Endothelial cell (in vitro differentiated cells): ENCODE data around the gene FANCC. TPM values are rescaled to one million over a fixed set of nuclear protein-coding genes. Genes with fewer than 3 reads are reported as not detected.

Experiments used
- DNase-seq: peaks from one replicate; pipeline ENCODE4 v3.0.0; 2021; ENCODE audit warnings: low spot score
- H3K27ac Mint-ChIP-seq: one replicate; pipeline ENCODE4 v1.8.0; 2021; ENCODE audit warnings: mixed read lengths, inconsistent platforms; ENCODE audit not compliant: unreplicated experiment
- H3K27me3 Mint-ChIP-seq: one replicate; pipeline ENCODE4 v1.8.0; 2021; ENCODE audit warnings: mild to moderate bottlenecking, moderate library complexity, mixed read lengths, inconsistent platforms; ENCODE audit not compliant: unreplicated experiment
- H3K36me3 Mint-ChIP-seq: one replicate; pipeline ENCODE4 v1.8.0; 2021; ENCODE audit warnings: mild to moderate bottlenecking, low read depth, mixed read lengths, inconsistent platforms; ENCODE audit not compliant: unreplicated experiment
- H3K4me1 Mint-ChIP-seq: one replicate; pipeline ENCODE4 v1.8.0; 2021; ENCODE audit warnings: mild to moderate bottlenecking, mixed read lengths, inconsistent platforms; ENCODE audit not compliant: unreplicated experiment
- H3K4me3 Mint-ChIP-seq: one replicate; pipeline ENCODE4 v1.8.0; 2021; ENCODE audit warnings: mild to moderate bottlenecking, mixed read lengths, inconsistent platforms; ENCODE audit not compliant: unreplicated experiment
- H3K9me3 Mint-ChIP-seq: one replicate; pipeline ENCODE4 v1.8.0; 2021; ENCODE audit warnings: mixed read lengths, inconsistent platforms; ENCODE audit not compliant: unreplicated experiment
- CTCF ChIP-seq: fragments of 200-600 bp; sonication (generic); IDR thresholded peaks from one replicate; pipeline ENCODE4 v1.5.0; 2021; ENCODE audit warnings: antibody characterized with exemption; ENCODE audit not compliant: unreplicated experiment
- total RNA-seq: library from RNA; stranded (reverse); fragmentation: NEBNext Ultra II Directional; extraction: Animal tissue kit (Norgen Biotek cat#: 25700); gene quantifications from one replicate; pipeline ENCODE4 v1.2.1, GENCODE V29; 2021; ENCODE audit not compliant: unreplicated experiment

FANCC gene
- total RNA-seq, 1 donor from 2014 or later = 16.7 TPM

- Mint-ChIP-seq H3K9me3 (no peaks in the 10 kb centered on the region), H3K4me1 (peaks cover 19% of the 10 kb centered on the region), H3K27ac (peak overlapping the region; percentile 93)
Measured at GRCh38 chr9:95317893-95318211, 343 bp upstream of the FANCC start.

GRCh38 chr9:95316794-95317118, 753 bp downstream of the FANCC start:
- peak overlapping the region; percentile 80 for H3K27ac Mint-ChIP-seq
- H3K4me3 Mint-ChIP-seq = peak overlapping the region; percentile 90
- H3K36me3 Mint-ChIP-seq = no peaks in the 10 kb centered on the region
- peak; percentile 58 for DNase-seq
- peaks cover 2% of the 10 kb centered on the region for H3K27me3 Mint-ChIP-seq
- peaks cover 19% of the 10 kb centered on the region for H3K4me1 Mint-ChIP-seq
- TF ChIP-seq CTCF = no peak
- no peaks in the 10 kb centered on the region for H3K9me3 Mint-ChIP-seq

More at GRCh38 chr9:95317893-95318211, 343 bp upstream of the FANCC start:
- DNase-seq = no peak
- H3K4me3 Mint-ChIP-seq = peak overlapping the region; percentile 93
- peaks cover 2% of the 10 kb centered on the region for H3K27me3 Mint-ChIP-seq
- no peak for TF ChIP-seq CTCF
- no peaks in the 10 kb centered on the region for H3K36me3 Mint-ChIP-seq

- no peaks in the 10 kb centered on the region for H3K36me3 Mint-ChIP-seq
- H3K4me1 Mint-ChIP-seq = peaks cover 17% of the 10 kb centered on the region
- H3K27ac Mint-ChIP-seq = peak overlapping the region; percentile 80
- H3K4me3 Mint-ChIP-seq = peak overlapping the region; percentile 90
- no peaks in the 10 kb centered on the region for H3K9me3 Mint-ChIP-seq
- H3K27me3 Mint-ChIP-seq = peaks cover 2% of the 10 kb centered on the region
- no peak for TF ChIP-seq CTCF
- DNase-seq = no peak
Measured at GRCh38 chr9:95316274-95316673, 1.2 kb downstream of the FANCC start.

GRCh38 chr9:95315108-95315746, 2.3 kb downstream of the FANCC start:
- Mint-ChIP-seq H3K27ac (no peak overlapping the region), H3K4me1 (peaks cover 15% of the 10 kb centered on the region), H3K27me3 (peaks cover 2% of the 10 kb centered on the region), H3K9me3 (no peaks in the 10 kb centered on the region), H3K4me3 (no peak overlapping the region), H3K36me3 (no peaks in the 10 kb centered on the region)
- TF ChIP-seq CTCF = no peak
- DNase-seq = no peak

- DNase-seq = peak; percentile 67
- peaks cover 15% of the 10 kb centered on the region for H3K4me1 Mint-ChIP-seq
- peak overlapping the region; percentile 85 for H3K4me3 Mint-ChIP-seq
Measured at GRCh38 chr9:95313010-95313498, 4.5 kb downstream of the FANCC start.

More at GRCh38 chr9:95313010-95313498, 4.5 kb downstream of the FANCC start:
- no peaks in the 10 kb centered on the region for H3K36me3 Mint-ChIP-seq
- no peak overlapping the region for H3K27ac Mint-ChIP-seq
- no peak for TF ChIP-seq CTCF
- H3K27me3 Mint-ChIP-seq = peaks cover 2% of the 10 kb centered on the region
- H3K9me3 Mint-ChIP-seq = no peaks in the 10 kb centered on the region
